ENCODE results near the gene ANGPT4.
"Not testable (repeated sequence)": the region's sequence is repeated elsewhere in the genome, so short reads cannot be mapped to it uniquely, and the experiment has no call there.

The ANGPT4 gene

DNA sequence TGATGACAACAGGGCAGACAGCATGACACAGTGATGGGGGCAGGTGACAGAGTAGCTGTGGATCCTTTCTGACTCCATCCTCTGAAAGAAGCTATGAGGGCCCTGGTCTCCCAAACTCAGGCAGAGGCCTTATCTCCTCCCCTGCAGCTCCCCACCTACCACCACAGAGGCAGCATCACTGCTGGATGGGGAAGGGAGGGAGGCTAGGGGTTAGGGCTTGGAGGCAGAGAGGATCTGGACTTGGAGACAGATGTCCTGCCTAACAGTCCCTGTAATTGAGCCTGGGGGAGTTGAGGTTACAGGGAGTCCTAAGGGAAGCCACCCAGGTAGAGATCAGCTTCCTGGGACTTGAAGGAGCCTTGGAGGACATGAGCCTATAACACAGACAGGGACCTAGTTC, 44.7 kb downstream of the ANGPT4 start:
- no peak for DNase-seq

DNA sequence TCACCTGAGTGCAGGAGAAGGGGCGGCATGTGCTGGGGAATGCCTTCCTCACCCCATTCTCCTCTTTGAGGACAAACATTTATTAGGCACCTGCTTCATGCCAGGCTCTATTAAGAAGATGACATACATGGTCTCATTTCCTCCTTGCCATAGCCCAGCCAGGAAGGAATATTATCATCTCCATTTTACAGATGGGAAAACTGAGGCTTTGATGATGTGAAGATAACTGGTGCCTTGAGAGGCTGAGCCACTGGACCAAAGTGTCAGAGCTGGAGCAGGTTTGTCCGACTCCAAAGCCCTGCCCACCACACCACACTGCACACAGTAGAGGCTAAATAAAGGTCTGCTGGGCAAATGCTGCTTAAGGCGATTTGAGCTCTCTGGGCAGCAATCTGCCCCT, 45.4 kb downstream of the ANGPT4 start:
- DNase-seq: no peak

GRCh38 chr20:869606-870005, 46.5 kb downstream of the ANGPT4 start:
- DNase-seq: no peak

DNA sequence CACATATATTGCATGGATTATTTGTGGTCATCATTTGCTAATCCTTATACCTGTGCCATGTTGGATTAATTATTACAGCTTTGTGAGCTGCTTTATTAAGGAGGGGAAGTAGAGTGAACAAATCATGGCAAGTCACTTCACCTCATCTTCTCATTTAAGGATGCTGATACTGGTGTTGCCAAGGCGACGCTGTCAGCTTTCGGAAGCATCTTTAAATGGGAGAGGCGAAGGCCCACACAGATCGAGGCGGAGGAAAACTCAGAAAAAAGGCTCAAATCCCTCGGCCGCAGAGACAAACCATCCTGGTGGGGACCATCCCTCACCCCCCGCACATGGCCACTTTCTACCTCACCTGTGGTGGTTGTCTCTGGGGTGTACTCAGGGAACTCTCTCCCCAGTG, 47.9 kb downstream of the ANGPT4 start:
- DNase-seq: no peak

DNA sequence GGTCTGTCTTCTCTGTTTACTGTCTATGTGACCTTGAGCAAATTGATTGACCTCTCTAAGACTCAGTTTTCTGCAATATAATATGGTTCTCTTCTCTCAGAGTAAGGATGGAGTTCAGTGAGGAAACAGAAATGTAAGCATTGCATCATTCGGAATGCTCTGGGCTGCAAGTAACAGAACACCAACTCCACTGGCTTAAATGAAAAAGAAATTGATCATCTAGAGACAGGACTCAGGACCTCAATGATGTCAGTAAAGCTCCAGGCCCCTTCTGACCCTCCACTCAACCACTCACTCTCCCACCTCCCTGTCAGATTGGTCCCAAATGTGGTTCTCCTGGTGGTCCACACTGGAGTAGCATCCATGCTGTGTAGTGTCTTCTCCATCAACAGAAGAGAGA, 50.7 kb downstream of the ANGPT4 start:
- DNase-seq: no peak

DNA sequence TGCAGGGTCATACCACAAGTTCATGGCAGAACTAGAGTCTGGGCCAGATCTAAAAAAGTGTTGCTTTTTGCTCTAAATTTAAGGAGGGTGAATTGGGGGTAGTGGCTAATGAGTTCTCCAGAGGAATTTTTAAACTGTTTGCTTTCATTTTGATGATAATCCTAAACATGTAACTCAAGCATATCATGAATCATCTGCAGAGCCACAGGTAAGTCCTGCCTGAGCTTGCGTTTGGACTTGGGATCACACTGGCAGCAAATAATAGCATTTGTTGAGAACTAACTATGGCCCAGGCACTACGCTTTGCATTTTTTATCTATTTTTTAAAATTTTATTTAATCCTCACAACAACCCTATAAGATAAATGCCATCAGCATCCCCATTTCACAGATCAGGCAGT, 55.2 kb downstream of the ANGPT4 start:
- no peak for DNase-seq

GRCh38 chr20:859751-860231, 56.3 kb downstream of the ANGPT4 start:
- DNase-seq: no peak

GRCh38 chr20:858011-858410, 58.1 kb downstream of the ANGPT4 start:
- no peak for DNase-seq

GRCh38 chr20:856361-856775, 59.8 kb downstream of the ANGPT4 start:
- peak; percentile 83 for DNase-seq

GRCh38 chr20:855466-856360, 60.4 kb downstream of the ANGPT4 start:
- no peak for DNase-seq

DNA sequence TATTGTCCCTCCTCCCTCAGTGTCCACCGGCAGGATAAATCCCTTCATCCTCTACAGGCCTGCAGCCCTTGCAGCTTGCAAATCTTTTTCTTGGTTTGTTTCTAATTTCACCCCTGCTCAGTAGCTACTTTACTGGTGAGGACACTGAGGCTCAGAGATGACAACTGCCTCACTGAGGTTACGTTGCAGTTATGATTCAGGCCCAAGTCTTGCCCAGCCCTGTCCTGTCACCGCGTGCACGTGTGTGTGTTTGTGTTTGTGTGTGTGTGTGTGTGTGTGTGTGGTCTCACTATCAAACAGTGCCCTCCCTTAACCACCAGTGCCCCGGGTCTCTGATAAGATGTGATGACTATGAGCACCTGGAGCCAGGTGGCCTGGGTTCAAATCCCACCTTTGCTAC, 61.5 kb downstream of the ANGPT4 start:
- no peak for DNase-seq

DNA sequence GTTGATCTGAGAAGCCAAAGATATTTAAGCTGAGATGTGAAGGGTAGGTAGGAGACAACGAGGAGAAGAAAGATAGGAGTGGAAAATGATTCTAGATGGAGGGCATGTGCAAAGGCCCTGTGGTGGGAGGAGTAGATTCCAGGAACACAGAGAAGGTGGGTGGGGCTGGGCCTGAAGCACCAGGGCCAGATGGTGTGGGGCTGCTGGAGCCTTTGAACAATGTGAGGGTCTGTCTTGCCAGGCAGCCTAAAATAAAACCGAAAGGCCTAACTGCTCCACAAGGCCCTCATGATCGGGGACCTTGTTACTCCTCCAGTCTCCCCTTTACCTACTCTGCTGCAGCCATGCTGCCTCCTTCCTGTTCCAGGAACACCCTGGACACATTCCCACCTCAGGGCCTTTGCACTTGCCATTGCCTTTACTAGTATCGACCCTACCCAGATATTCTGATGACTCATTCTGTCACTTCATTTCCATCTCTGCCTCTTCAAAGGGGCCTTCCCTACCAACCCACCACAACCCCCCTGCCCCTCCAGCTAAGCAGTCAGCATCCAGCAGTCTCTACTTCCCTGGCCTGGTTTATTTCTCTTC, 62.6 kb downstream of the ANGPT4 start:
- DNase-seq: no peak

- DNase-seq: not testable (repeated sequence)
Measured at GRCh38 chr20:848731-849130, 67.4 kb downstream of the ANGPT4 start.

DNA sequence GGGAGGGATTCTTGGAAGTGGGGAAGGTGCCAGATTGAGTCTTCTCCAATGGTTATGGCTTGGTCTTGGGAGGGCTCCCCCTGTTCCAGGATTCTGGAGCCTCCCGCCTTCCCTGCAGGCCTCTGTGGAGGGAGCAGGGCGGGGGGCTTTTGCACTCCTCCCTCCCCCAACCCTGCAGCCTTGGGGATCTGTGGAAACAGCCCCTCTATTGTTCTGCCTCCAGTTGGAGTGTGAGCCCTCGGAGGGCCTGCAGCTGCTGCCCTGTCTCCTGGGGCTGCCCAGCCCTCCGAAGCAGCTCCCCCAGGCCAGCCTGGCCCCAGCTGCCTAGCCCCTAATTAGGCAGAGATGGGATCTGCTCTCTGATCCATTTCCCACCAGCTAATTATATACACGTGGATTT, 67.9 kb downstream of the ANGPT4 start:
- DNase-seq: no peak

DNA sequence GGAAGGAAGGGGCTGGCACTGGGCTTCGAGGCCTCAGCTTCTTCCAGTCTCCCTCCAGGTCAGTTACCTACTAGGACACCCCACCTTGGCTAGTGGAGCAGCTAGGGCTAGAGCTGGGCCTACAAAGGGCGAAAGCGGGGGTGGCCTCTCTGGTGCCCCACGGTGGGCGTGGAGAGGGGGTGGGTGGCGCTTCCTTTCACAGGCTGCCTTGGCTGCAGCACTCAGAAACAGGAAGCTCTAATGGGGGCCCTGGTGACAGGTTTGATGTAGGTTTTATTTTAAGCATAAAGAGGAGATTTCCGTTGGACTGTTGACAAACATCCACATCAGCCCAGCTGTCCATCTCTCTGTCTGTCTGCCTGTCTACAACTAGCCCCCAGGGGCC, 69.2 kb downstream of the ANGPT4 start:
- peak; percentile 85 for DNase-seq

GRCh38 chr20:845941-846893, 69.9 kb downstream of the ANGPT4 start:
- DNase-seq: no peak

GRCh38 chr20:845226-845868, 70.8 kb downstream of the ANGPT4 start:
- DNase-seq: peak; percentile 68

DNA sequence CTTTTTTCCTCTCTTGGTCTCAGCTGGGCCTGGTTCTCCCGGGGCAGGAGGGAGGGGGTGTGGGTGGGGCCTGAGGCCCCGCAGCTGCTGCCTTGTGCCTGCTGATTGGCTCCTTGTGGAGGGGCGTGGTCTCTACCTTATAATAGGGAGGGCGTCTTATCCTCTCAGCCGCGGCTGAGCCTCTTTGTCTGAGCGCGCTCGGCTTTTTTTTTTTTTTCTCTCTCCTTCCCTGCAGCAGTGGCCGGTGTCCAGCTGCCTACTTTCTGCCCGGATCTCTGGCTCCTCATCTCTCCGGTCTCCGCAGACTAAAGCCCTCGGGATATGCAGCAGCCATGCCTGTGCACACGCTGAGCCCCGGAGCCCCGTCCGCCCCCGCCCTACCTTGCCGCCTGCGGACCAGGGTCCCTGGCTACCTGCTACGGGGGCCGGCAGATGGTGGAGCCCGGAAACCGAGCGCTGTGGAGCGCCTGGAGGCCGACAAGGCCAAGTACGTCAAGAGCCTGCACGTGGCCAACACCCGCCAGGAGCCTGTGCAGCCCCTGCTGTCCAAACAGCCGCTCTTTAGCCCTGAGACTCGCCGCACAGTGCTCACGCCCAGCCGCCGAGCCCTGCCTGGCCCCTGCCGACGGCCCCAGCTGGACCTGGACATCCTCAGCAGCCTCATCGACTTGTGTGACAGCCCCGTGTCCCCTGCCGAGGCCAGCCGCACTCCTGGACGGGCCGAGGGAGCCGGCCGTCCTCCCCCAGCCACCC, 71.5 kb downstream of the ANGPT4 start:
- DNase-seq: peak; percentile 96

- no peak for DNase-seq
Measured at GRCh38 chr20:843912-844311, 72.2 kb downstream of the ANGPT4 start.

DNA sequence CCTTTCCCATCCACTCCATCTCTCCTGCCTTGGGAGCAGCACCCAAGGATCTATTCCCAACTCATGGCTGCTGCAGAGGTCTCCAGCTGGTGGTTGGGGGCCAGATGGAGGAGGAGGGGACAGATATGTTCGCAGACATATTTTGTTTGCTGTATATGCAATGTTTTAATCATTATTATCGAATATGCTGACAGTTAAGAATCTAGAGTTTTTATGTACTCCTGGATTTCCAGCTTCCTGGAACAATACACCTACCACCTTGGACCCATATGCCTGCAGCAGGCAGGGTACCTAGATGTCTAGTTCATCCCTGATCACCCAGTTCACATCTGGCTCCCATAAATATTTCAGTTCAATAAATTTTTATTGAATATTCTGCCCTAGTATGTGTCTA, 73.6 kb downstream of the ANGPT4 start:
- no peak for DNase-seq

DNA sequence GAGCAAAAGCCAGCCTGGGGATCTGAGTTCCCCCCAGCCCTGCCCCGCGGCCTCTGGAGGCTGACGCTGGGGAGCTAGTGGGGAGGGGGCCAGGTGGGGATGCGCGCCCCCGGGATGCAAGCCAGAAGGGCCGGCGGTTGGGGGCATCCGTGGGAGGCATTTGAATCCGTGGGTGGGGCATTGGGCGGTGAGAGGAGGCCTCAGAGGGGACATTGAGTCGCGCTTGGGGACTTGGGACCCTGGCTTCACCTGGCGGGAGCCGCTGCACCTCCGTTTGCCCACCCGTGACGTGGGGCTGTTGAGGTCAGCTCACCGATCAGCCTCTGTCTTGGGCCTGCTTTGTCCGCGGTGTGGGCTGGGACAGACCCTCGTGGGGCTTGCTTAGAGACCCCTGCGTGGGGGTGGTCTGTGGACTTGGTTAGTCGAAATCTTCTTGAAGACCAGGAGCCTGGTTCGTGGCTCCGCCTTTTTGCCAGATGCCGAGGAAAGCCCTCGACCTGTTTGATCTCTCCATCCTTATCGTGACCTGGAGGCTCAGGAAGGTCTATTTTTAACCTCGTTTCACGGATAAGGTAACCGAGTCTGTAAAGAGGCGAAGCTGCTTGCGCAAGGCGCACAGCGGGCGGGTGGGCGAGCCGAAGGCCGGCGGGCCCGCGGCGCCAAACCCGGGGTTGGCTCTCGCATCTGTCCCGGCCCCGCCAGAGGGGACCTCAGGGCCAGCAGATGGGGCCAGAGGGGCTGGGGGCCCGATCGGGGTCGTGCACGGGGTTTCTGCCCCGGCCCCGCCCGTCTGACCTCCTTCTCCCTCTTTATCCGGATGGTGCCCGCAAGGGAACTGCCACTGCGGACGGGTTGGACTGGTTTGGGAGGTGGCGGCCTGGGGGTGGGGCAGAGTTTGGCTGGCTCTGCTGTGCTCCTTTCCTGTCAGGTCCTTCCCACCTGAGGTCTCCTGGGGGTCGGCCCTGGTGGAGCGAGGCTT, 74.3 kb downstream of the ANGPT4 start:
- DNase-seq: no peak

Data from activated effector memory CD4-positive, alpha-beta T cell treated with anti-CD3 and anti-CD28 coated beads, Interleukin-2, amount 50 U/mL, for 16 hours (primary cell).